K562 (cell line): Measurements from ENCODE around the gene TIGIT. TPM values are rescaled to one million over a fixed set of nuclear protein-coding genes. Genes with fewer than 3 reads are reported as not detected.

Source experiments
- ATAC-seq: fragments of 200-7000 bp; cut with Tn5 transposase; 3 replicates; pipeline ENCODE4 v1.9.1; 2020; ENCODE audit warnings: moderate library complexity
- BruUV-seq: library from RNA; stranded (reverse); fragments of 400-500 nt; replicated peaks from 2 replicates; lab custom pipeline; 2021; lab: Mats Ljungman, UMichigan
- CTCF ChIA-PET: fragments of 300-600 bp; formaldehyde crosslinking; extraction: SDS; loops from one replicate; lab custom pipeline; 2021; ENCODE audit warnings: low intra/inter-chr PET ratio; lab: Yijun Ruan, JAX
- POLR2A ChIA-PET: fragments of 300-600, 350-650 bp; sonication (Branson Sonifier 250); formaldehyde crosslinking; extraction: SDS; loops from one replicate; lab custom pipeline; 2021; ENCODE audit warnings: antibody characterized with exemption, inconsistent platforms; lab: Yijun Ruan, JAX
- DNase-seq, 4 experiments: peaks; one replicate each; pipeline versions ENCODE4 v3.0.0 to v3.0.0-alpha.2; 2011 to 2018; ENCODE audit warnings: low spot score in 3 of 4, mixed read lengths in 3 of 4; ENCODE audit errors: extremely low read depth in 1 of 4
- FAIRE-seq: peaks from 2 replicates; lab custom pipeline; 2011; peaks lifted over from hg19 to GRCh38; lab: Jason Lieb, UNC
- H2AFZ ChIP-seq: 2 replicates; pipeline ENCODE4 v1.6.0; 2011; ENCODE audit warnings: low read depth, low read length, control low read depth, inconsistent platforms
- H3K27ac ChIP-seq: fragments of 200-600 bp; 3 replicates; pipeline ENCODE4 v1.8.0; 2011; ENCODE audit warnings: low read depth, mild to moderate bottlenecking, control low read depth, inconsistent platforms, low read length, moderate library complexity, mixed read lengths; ENCODE audit errors: extremely low read depth
- H3K27me3 ChIP-seq, 2 experiments: fragments of 300-600 bp in 1 of 2; 2 replicates in 1 of 2; 3 replicates in 1 of 2; pipeline versions ENCODE4 v1.6.0 to v1.8.0; 2011; ENCODE audit warnings: inconsistent platforms in 2 of 2, low read length in 2 of 2, mild to moderate bottlenecking in 1 of 2, mixed read lengths in 1 of 2, moderate library complexity in 1 of 2; ENCODE audit not compliant: control insufficient read depth in 2 of 2, insufficient read depth in 2 of 2
- H3K36me3 ChIP-seq: fragments of 300-600 bp; 3 replicates; pipeline ENCODE4 v1.8.0; 2011; ENCODE audit warnings: mild to moderate bottlenecking, low read length, inconsistent platforms; ENCODE audit not compliant: control insufficient read depth, insufficient read depth
- H3K4me1 ChIP-seq, 2 experiments: fragments of 200-600 bp in 1 of 2; replicated peaks in 1 of 2; 2 replicates in 1 of 2; 3 replicates in 1 of 2; pipeline versions ENCODE4 v1.5.1 to v1.8.0; 2011; ENCODE audit warnings: inconsistent platforms in 2 of 2, low read length in 2 of 2, mild to moderate bottlenecking in 1 of 2, mixed read lengths in 1 of 2, moderate library complexity in 1 of 2; ENCODE audit not compliant: control insufficient read depth in 2 of 2, insufficient read depth in 2 of 2
- H3K4me2 ChIP-seq: 2 replicates; pipeline ENCODE4 v1.6.1; 2011; ENCODE audit warnings: low read length, control low read depth, inconsistent platforms, mixed read lengths; ENCODE audit not compliant: insufficient read depth
- H3K4me3 ChIP-seq: fragments of 200-600 bp; sonication (generic), shearing (Covaris generic); 2 replicates; pipeline ENCODE4 v1.5.1; 2016; ENCODE audit warnings: control low read depth, inconsistent platforms
- H3K79me2 ChIP-seq: fragments of 200-600 bp; 3 replicates; pipeline ENCODE4 v1.8.0; 2011; ENCODE audit warnings: low read length, inconsistent platforms; ENCODE audit not compliant: control insufficient read depth, insufficient read depth
- H3K9ac ChIP-seq, 2 experiments: 2 replicates each; pipeline versions ENCODE4 v1.6.0 to v1.6.1; 2011; ENCODE audit warnings: low read depth in 2 of 2, low read length in 2 of 2, control low read depth in 1 of 2, inconsistent platforms in 1 of 2, mild to moderate bottlenecking in 1 of 2, mixed read lengths in 1 of 2; ENCODE audit not compliant: insufficient read depth in 1 of 2
- H3K9me1 ChIP-seq: one replicate; pipeline ENCODE4 v1.6.0; 2011; ENCODE audit warnings: inconsistent platforms, mild to moderate bottlenecking, low read length, moderate library complexity; ENCODE audit not compliant: control insufficient read depth, insufficient read depth
- H3K9me3 ChIP-seq: replicated peaks from 2 replicates; pipeline ENCODE4 v1.5.1; 2011; ENCODE audit warnings: low read depth, low read length, inconsistent platforms; ENCODE audit not compliant: control insufficient read depth, insufficient read depth
- H4K20me1 ChIP-seq: replicated peaks from 2 replicates; pipeline ENCODE4 v1.6.1; 2011; ENCODE audit warnings: low read length, inconsistent platforms, mixed read lengths; ENCODE audit not compliant: control insufficient read depth, insufficient read depth
- CBX5 ChIP-seq: IDR thresholded peaks from 2 replicates; pipeline ENCODE4 v1.6.1; 2014; ENCODE audit warnings: low read depth, borderline replicate concordance
- CTBP1 ChIP-seq: fragments of 450-650 bp; IDR thresholded peaks from 2 replicates; pipeline ENCODE4 v1.6.1; 2016; ENCODE audit warnings: borderline replicate concordance
- ESRRB ChIP-seq: fragments of 250-450 bp; sonication (Bioruptor Pico); IDR thresholded peaks from 2 replicates; pipeline ENCODE4 v1.5.0; 2020; ENCODE audit warnings: mild to moderate bottlenecking, moderate library complexity, borderline replicate concordance
- KLF13 ChIP-seq: fragments of 450-650 bp; IDR thresholded peaks from 2 replicates; pipeline ENCODE4 v1.6.1; 2016; ENCODE audit warnings: missing genetic modification characterization, low read depth, mild to moderate bottlenecking, missing compliant biosample characterization, moderate library complexity, borderline replicate concordance
- SAP30 ChIP-seq: fragments of 200-600 bp; sonication (generic); IDR thresholded peaks from 2 replicates; pipeline ENCODE4 v1.6.1; 2012; ENCODE audit warnings: borderline replicate concordance, low read depth, mild to moderate bottlenecking, moderate library complexity, low read length, control low read depth, inconsistent platforms; ENCODE audit not compliant: insufficient read depth, poor library complexity, severe bottlenecking
- TEAD4 ChIP-seq, 2 experiments: sonication (generic) in 1 of 2; formaldehyde crosslinking in 1 of 2; IDR thresholded peaks; 2 replicates each; pipeline versions ENCODE4 v1.6.1 to v1.8.0; 2012 to 2022; ENCODE audit warnings: borderline replicate concordance in 1 of 2, inconsistent platforms in 1 of 2, low read length in 1 of 2, mild to moderate bottlenecking in 1 of 2, missing genetic modification reagents in 1 of 2
- ZNF140 ChIP-seq: fragments of 250-450 bp; sonication (Bioruptor Pico); IDR thresholded peaks from 2 replicates; pipeline ENCODE4 v1.8.0; 2021; ENCODE audit warnings: moderate library complexity, mild to moderate bottlenecking, inconsistent platforms
- WGBS: fragments of 100-300 bp; shearing (Covaris generic); methylation state at CpG from one replicate; pipeline ENCODE4 v1.1.6; 2016; ENCODE audit warnings: low coverage, mixed read lengths; ENCODE audit not compliant: insufficient coverage; ENCODE audit errors: missing lambda C conversion rate; 5-methylcytosine and 5-hydroxymethylcytosine counted together
- in situ Hi-C: fragments of 300-500 bp; cut with MboI; formaldehyde crosslinking; loops from 4 replicates; pipeline ENCODE4 v1.15.0; 2018; ENCODE audit warnings: inconsistent platforms, mixed read lengths
- intact Hi-C: fragments of 100-400 bp; cut with micrococcal nuclease; formaldehyde crosslinking; loops from 2 replicates; pipeline ENCODE4 v1.14.2; 2022
- polyA plus RNA-seq, 8 experiments: library from polyadenylated mRNA; depleted of rRNA in 4 of 8; stranded (reverse) in 5 of 8; unstranded in 3 of 8; fragments of >200 nt; fragmentation: Nextera tagmentation in 2 of 8; fragmentation: Illumina TruSeq in 1 of 8; extraction: Ambion mirVana in 2 of 8; extraction: Trizol in 1 of 8; gene quantifications; 2 replicates each; pipeline versions ENCODE4 v1.2.1 to v1.2.3, GENCODE V29; 2011 to 2014; ENCODE audit warnings: inconsistent platforms in 1 of 8, missing spikeins in 1 of 8
- total RNA-seq, 7 experiments: library from RNA; depleted of rRNA in 6 of 7; stranded (reverse); fragments of >200 nt in 6 of 7; fragmentation: Illumina TruSeq in 2 of 7; extraction: Trizol in 2 of 7; gene quantifications; 2 replicates each; pipeline versions ENCODE4 v1.2.1 to v1.2.3, GENCODE V29; 2011 to 2021; ENCODE audit warnings: low replicate concordance in 1 of 7
- TF ChIP-seq, protein P1 (sequence below): fragments of 250-450 bp; sonication (Bioruptor Pico); IDR thresholded peaks from 2 replicates; pipeline ENCODE4 v1.5.0; 2020; ENCODE audit warnings: mild to moderate bottlenecking

TIGIT gene
- total and polyA plus RNA-seq, 9 of the 15 experiments (the other 6 are each of a cell fraction or from before 2014, with no cell fraction given) = 0.11 TPM; not detected in 8

GRCh38 chr3:114332342-114333179, 38.7 kb downstream of the TIGIT start (continued):
- TF ChIP-seq TEAD4 (IDR thresholded peaks at IDR 0.05; ENCODE audit: low read length) (no peak), TEAD4 (CRISPR knock-in tag; IDR thresholded peaks at IDR 0.05; ENCODE audit: borderline replicate concordance) (no peak), ZNF140 (CRISPR knock-in tag) (no peak), SAP30 (no peak), KLF13 (tag) (no peak), CTBP1 (no peak)

DNA sequence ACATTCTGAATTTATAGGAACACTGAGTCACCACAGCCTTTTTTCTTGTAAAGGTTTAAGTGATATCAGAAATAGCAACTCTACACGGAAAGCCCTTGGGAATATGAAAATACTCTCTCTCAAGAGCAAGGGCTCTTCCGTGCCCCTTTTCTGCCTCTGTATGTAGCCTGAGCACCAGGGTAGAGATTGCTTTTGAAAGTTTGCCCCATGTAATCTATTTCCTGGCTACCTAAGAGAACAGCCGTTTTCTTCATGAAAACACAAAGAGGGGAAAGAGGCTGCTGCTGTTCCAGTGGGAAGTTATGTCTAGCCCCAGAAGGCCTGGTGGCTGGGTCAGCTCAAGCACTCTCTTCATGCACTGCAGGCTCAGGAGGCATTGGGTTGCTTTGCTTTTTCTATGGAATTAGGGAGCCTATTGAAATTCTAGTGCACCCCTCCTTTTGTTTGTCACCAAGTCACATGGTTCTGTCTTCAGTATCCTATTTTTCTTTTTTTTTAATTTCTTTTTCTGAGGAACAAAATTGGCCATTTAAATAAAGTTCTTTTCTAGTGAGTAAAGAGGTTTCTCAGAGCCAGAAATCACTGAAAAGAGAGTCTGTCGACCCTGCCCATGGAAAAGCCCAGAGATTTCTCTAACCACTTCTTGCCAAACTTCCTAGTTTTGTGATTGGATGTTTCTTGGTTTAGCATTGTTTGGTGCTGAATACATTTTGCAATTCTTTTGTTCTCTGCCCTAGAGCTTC, 39.5 kb downstream of the TIGIT start:
- no TSS peak for BruUV-seq
- H3K4me1 ChIP-seq = no peaks in the 10 kb centered on the region
- H3K9me1 ChIP-seq = no peaks in the 10 kb centered on the region
- H3K9ac ChIP-seq = no peak overlapping the region
- intact Hi-C loops = no loop called here
- in situ Hi-C loops = no loop called here
- no peaks in the 10 kb centered on the region for H4K20me1 ChIP-seq
- 0% methylated on average over 4 of the region's 4 CpGs for WGBS
- no peak for FAIRE-seq
- no peaks in the 10 kb centered on the region for H3K9me3 ChIP-seq
- H3K27me3 ChIP-seq = no peaks in the 10 kb centered on the region
- ChIA-PET POLR2A (no interaction called here), CTCF (no interaction called here)
- no peak overlapping the region for H3K4me3 ChIP-seq
- no peaks in the 10 kb centered on the region for H3K79me2 ChIP-seq
- DNase-seq = no peak
- H3K27ac ChIP-seq = no peak overlapping the region
- ATAC-seq = no peak
- H3K36me3 ChIP-seq = no peaks in the 10 kb centered on the region
- no peak overlapping the region for H2AFZ ChIP-seq
- no peak overlapping the region for H3K4me2 ChIP-seq
- TF ChIP-seq CBX5 (no peak), ESRRB (no peak)
- TF ChIP-seq, protein P1, sequence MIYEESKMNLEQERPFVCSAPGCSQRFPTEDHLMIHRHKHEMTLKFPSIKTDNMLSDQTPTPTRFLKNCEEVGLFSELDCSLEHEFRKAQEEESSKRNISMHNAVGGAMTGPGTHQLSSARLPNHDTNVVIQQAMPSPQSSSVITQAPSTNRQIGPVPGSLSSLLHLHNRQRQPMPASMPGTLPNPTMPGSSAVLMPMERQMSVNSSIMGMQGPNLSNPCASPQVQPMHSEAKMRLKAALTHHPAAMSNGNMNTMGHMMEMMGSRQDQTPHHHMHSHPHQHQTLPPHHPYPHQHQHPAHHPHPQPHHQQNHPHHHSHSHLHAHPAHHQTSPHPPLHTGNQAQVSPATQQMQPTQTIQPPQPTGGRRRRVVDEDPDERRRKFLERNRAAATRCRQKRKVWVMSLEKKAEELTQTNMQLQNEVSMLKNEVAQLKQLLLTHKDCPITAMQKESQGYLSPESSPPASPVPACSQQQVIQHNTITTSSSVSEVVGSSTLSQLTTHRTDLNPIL (CRISPR knock-in tag) = no peak
